Activated naive CD4-positive, alpha-beta T cell (primary cell): ENCODE data around the gene SESTD1.
A peak's percentile ranks its signal among the peaks of the same experiment; 100 is the strongest.
"Not testable (repeated sequence)": the region's sequence is repeated elsewhere in the genome, so short reads cannot be mapped to it uniquely, and the experiment has no call there.

Experiments used
- DNase-seq, 4 experiments: peaks; one replicate each; lab custom pipeline; 2025; lab: John Stamatoyannopoulos, UW

SESTD1 gene

GRCh38 chr2:179265082-179265510 is 464 bp upstream of the SESTD1 start:
- no peak for DNase-seq

- DNase-seq: peak in 2 of 4 experiments; percentile 12 to 19
These were observed 925 bp downstream of the SESTD1 start for GRCh38 chr2:179263446-179264367.

GRCh38 chr2:179263015-179263414 is 1.6 kb downstream of the SESTD1 start:
- DNase-seq: no peak

- no peak for DNase-seq
These were observed 2.5 kb downstream of the SESTD1 start for GRCh38 chr2:179262077-179262660.

- no peak for DNase-seq
These were observed 3.3 kb downstream of the SESTD1 start for GRCh38 chr2:179261151-179261825.

- DNase-seq: no peak
These were observed 4.4 kb downstream of the SESTD1 start for GRCh38 chr2:179260224-179260623.

- DNase-seq: no peak
These were observed 9.5 kb downstream of the SESTD1 start for GRCh38 chr2:179255129-179255528.

- DNase-seq: no peak
These were observed 11.4 kb downstream of the SESTD1 start for GRCh38 chr2:179253226-179253625.

- no peak for DNase-seq
These were observed 12.2 kb downstream of the SESTD1 start for GRCh38 chr2:179252423-179252822.

- DNase-seq: no peak
These were observed 12.8 kb downstream of the SESTD1 start for GRCh38 chr2:179251870-179252269.

GRCh38 chr2:179250848-179251504 is 13.7 kb downstream of the SESTD1 start:
- DNase-seq: no peak

- DNase-seq: no peak
These were observed 14.5 kb downstream of the SESTD1 start for GRCh38 chr2:179250095-179250494.

- no peak for DNase-seq
These were observed 16.6 kb downstream of the SESTD1 start for GRCh38 chr2:179248024-179248348.

GRCh38 chr2:179247318-179248023 is 17.2 kb downstream of the SESTD1 start:
- DNase-seq: no peak

- not testable (repeated sequence) for DNase-seq
These were observed 18.8 kb downstream of the SESTD1 start for GRCh38 chr2:179245843-179246242.

- DNase-seq: no peak
These were observed 21.6 kb downstream of the SESTD1 start for GRCh38 chr2:179243046-179243445.

- DNase-seq: no peak
These were observed 23.9 kb downstream of the SESTD1 start for GRCh38 chr2:179240481-179241451.

- no peak for DNase-seq
These were observed 24.8 kb downstream of the SESTD1 start for GRCh38 chr2:179239838-179240237.

- no peak for DNase-seq
These were observed 25.4 kb downstream of the SESTD1 start for GRCh38 chr2:179239195-179239594.

GRCh38 chr2:179238027-179238426 is 26.6 kb downstream of the SESTD1 start:
- DNase-seq: no peak
